AG04450 (cell line): Measurements from ENCODE around the gene ADAMTS17. TPM values are rescaled to one million over a fixed set of nuclear protein-coding genes. Genes with fewer than 3 reads are reported as not detected.

ENCODE experiments used
- CTCF ChIA-PET: fragments of 300-600, 350-600 bp; formaldehyde crosslinking; extraction: SDS; loops from one replicate; lab custom pipeline; 2022; ENCODE audit warnings: antibody characterized with exemption, inconsistent platforms; lab: Charles Lee
- POLR2A ChIA-PET: fragments of 350-600 bp; formaldehyde crosslinking; extraction: SDS; loops from one replicate; lab custom pipeline; 2021; ENCODE audit warnings: antibody characterized with exemption, inconsistent platforms; lab: Yijun Ruan, JAX
- DNase-seq: peaks from one replicate; pipeline ENCODE4 v3.0.0-alpha.2; 2011; ENCODE audit warnings: low read depth, low spot score
- H3K27ac ChIP-seq: one replicate; pipeline ENCODE4 v1.5.1; 2012; ENCODE audit warnings: low read depth, low read length, control low read depth
- H3K27me3 ChIP-seq: one replicate; pipeline ENCODE4 v1.6.0; 2012; ENCODE audit warnings: low read length; ENCODE audit not compliant: control insufficient read depth, insufficient read depth
- H3K4me3 ChIP-seq: 2 replicates; pipeline ENCODE4 v1.5.1; 2011; ENCODE audit warnings: mild to moderate bottlenecking, low read depth, low read length, control low read depth
- H3K9me3 ChIP-seq: 2 replicates; pipeline ENCODE4 v1.5.1; 2012; ENCODE audit warnings: low read length; ENCODE audit not compliant: control insufficient read depth, insufficient read depth
- polyA plus RNA-seq: library from polyadenylated mRNA; depleted of rRNA; stranded (reverse); fragments of >200 nt; gene quantifications from 2 replicates; pipeline ENCODE4 v1.2.3, GENCODE V29; 2011
- TF ChIP-seq, protein P1 (sequence below): IDR thresholded peaks from 2 replicates; pipeline ENCODE4 v1.5.1; 2011; ENCODE audit warnings: low read depth, low read length, control low read depth, inconsistent platforms

ADAMTS17 gene
- polyA plus RNA-seq, 1 experiment, result 0.06 TPM

DNA sequence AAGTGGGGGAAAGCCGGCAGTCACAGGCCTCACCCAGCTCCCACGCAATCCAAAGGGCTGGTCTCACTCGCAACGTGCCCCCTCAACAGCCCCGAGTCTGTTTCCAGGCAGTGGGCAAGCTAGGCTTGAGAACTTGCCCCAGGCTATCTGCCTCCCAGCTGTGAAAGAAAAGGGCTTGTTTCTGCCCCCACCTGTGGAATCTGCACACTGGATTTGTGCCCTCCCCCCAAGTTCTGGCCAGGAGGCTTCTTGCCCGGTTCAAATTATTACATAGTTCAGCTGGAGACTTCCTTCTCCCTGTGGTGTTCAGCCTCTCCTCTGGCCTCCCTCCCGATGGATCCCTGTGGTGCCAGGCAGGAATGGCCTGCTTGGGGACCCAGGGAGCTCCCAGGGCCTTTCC lies 324.6 kb downstream of the ADAMTS17 start:
- H3K27me3 ChIP-seq, result no peaks in the 10 kb centered on the region
- DNase-seq, result no peak
- ChIA-PET POLR2A (no interaction called here), CTCF (no interaction called here)
- H3K9me3 ChIP-seq, result peaks cover 14% of the 10 kb centered on the region; the same call in 1 of the 2 replicates
- no peak overlapping the region for H3K27ac ChIP-seq
- TF ChIP-seq, protein P1, sequence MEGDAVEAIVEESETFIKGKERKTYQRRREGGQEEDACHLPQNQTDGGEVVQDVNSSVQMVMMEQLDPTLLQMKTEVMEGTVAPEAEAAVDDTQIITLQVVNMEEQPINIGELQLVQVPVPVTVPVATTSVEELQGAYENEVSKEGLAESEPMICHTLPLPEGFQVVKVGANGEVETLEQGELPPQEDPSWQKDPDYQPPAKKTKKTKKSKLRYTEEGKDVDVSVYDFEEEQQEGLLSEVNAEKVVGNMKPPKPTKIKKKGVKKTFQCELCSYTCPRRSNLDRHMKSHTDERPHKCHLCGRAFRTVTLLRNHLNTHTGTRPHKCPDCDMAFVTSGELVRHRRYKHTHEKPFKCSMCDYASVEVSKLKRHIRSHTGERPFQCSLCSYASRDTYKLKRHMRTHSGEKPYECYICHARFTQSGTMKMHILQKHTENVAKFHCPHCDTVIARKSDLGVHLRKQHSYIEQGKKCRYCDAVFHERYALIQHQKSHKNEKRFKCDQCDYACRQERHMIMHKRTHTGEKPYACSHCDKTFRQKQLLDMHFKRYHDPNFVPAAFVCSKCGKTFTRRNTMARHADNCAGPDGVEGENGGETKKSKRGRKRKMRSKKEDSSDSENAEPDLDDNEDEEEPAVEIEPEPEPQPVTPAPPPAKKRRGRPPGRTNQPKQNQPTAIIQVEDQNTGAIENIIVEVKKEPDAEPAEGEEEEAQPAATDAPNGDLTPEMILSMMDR, result no peak
- H3K4me3 ChIP-seq, result no peak overlapping the region

DNA sequence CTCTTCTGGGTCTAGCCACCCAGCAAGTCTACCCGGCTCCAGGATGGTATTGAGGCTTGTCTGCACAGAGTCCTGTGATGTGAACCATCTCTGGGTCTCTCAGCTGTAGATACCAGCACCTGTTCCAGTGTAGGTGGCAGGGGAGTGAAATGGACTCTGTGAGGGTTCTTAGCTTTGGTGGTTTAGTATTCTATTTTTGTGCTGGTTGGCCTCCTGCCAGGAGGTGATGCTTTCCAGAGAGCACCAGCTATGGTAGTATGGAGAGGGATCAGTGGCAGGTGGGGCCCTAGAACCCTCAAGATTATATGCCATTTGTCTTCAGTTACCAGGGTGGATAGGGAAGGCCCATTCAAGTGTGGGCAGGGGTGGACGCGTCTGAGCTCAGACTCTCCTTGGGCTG lies 325.1 kb downstream of the ADAMTS17 start:
- no peak overlapping the region for H3K4me3 ChIP-seq
- ChIA-PET POLR2A (no interaction called here), CTCF (no interaction called here)

DNA sequence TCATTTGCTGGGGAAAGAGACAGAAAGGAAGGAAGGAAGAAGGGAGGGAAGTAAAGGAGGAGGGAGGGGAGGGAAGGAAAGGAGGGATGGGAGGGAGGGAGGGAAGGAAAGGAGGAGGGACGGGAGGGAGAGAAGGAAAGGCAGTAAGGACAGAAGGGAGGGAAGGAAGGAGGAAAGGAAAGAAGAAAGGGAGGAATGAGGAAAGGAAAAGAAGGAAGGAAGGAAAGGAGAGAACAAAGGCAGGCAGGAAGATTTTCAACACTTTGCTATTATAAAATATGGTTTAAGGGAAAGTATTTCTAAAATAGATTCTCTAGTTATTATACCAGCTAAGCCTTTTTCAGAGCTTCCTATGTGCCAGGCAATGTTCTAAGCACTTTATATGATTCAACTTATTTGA lies 330.5 kb downstream of the ADAMTS17 start:
- TF ChIP-seq, protein P1, result no peak
- Histone ChIP-seq H3K27me3 (no peaks in the 10 kb centered on the region), H3K9me3 (peaks cover 35% of the 10 kb centered on the region), H3K4me3 (no peak overlapping the region), H3K27ac (no peak overlapping the region)
- no peak for DNase-seq
- CTCF ChIA-PET, result no interaction called here
- POLR2A ChIA-PET, result no interaction called here

More for the DNA sequence above, 325.1 kb downstream of the ADAMTS17 start:
- Histone ChIP-seq H3K27me3 (no peaks in the 10 kb centered on the region), H3K27ac (no peak overlapping the region), H3K9me3 (peaks cover 13% of the 10 kb centered on the region; the same call in 1 of the 2 replicates)
- TF ChIP-seq, protein P1, result no peak
- no peak for DNase-seq

DNA sequence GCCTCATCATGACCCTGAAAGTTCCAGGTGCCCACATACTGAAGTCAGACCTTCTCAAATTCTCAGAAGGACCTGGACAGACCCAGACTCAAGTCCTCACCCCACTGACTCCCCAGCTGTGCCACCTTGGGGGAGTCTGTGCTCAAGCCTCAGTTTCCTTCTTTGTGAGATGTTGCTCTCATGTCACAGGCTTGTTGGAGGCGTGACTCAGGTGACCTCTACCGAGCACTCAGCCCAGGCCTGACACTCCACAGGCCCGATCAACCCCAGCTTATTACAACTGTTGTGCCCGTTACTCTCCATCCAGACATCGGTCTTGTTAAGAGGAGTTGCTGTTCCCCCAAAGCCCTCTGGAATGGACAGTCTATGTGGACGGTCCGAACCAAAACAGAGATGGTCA lies 332.4 kb downstream of the ADAMTS17 start:
- peaks cover 35% of the 10 kb centered on the region for H3K9me3 ChIP-seq
- H3K27ac ChIP-seq, result no peak overlapping the region
- POLR2A ChIA-PET, result no interaction called here
- no peak overlapping the region for H3K4me3 ChIP-seq
- no peak for DNase-seq
- CTCF ChIA-PET, result no interaction called here
- H3K27me3 ChIP-seq, result no peaks in the 10 kb centered on the region
- TF ChIP-seq, protein P1, result no peak

DNA sequence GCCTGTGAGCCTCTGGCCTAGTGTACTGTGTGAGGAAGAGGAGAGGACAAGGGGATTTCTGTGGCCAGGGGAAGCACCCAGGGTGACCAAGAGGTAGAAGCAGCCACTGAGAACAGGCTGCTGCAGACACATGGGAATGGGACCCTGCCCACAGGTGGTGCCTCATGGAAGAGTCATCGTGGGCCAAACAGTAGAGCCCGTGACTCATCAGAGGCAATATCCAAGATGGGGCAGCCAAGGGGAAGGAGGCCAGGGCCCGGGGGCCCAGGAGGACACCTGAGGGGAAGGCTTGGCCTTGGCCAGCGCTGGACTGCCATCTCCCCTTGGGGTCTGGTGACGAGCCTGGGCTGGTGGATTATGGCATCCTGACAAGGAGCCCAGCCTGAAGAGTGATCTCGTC lies 333.5 kb downstream of the ADAMTS17 start:
- Histone ChIP-seq H3K4me3 (no peak overlapping the region), H3K9me3 (peaks cover 39% of the 10 kb centered on the region), H3K27me3 (no peaks in the 10 kb centered on the region), H3K27ac (no peak overlapping the region)
- DNase-seq, result no peak
- ChIA-PET POLR2A (no interaction called here), CTCF (no interaction called here)
- TF ChIP-seq, protein P1, result no peak
